Cardiac fibroblast (primary cell): Measurements from ENCODE around the gene FTCDNL1.

Source experiments
- DNase-seq, 2 donors: peaks; one replicate each; pipeline versions ENCODE4 v3.0.0 to v3.0.0-alpha.2; 2010; ENCODE audit warnings: low read depth in 2 of 2
- H3K4me3 ChIP-seq, 2 donors: replicated peaks in 1 of 2; 1 replicate in 1 of 2; 2 replicates in 1 of 2; pipeline ENCODE4 v1.5.1; 2011; ENCODE audit warnings: low read depth in 2 of 2, low read length in 2 of 2, mild to moderate bottlenecking in 2 of 2, moderate library complexity in 1 of 2
- TF ChIP-seq, protein P1 (sequence below): IDR thresholded peaks from one replicate; pipeline ENCODE4 v1.5.1; 2011; ENCODE audit warnings: low read depth, mild to moderate bottlenecking, low read length, inconsistent platforms

FTCDNL1 gene

DNA sequence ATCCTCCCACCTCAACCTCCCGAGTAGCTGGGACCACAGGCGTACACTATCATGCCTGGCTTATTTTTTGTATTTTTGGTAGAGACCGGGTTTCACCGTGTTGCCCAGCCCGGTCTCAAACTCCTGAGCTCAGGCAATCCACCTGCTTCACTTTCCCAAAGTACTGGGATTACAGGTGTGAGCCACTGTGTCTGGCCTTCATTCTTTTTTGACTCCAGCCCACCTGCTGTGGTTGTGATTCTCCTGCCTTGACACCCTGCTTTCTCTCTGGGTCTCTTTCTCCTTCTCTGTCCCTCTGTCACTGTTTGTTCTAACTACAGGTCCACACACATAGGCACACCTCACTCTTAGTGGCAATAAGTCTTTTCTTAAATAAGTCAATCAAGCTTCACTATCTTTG is 85.3 kb downstream of the FTCDNL1 start:
- H3K4me3 ChIP-seq = no peak overlapping the region
- DNase-seq = no peak
- TF ChIP-seq, protein P1, sequence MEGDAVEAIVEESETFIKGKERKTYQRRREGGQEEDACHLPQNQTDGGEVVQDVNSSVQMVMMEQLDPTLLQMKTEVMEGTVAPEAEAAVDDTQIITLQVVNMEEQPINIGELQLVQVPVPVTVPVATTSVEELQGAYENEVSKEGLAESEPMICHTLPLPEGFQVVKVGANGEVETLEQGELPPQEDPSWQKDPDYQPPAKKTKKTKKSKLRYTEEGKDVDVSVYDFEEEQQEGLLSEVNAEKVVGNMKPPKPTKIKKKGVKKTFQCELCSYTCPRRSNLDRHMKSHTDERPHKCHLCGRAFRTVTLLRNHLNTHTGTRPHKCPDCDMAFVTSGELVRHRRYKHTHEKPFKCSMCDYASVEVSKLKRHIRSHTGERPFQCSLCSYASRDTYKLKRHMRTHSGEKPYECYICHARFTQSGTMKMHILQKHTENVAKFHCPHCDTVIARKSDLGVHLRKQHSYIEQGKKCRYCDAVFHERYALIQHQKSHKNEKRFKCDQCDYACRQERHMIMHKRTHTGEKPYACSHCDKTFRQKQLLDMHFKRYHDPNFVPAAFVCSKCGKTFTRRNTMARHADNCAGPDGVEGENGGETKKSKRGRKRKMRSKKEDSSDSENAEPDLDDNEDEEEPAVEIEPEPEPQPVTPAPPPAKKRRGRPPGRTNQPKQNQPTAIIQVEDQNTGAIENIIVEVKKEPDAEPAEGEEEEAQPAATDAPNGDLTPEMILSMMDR = no peak

DNA sequence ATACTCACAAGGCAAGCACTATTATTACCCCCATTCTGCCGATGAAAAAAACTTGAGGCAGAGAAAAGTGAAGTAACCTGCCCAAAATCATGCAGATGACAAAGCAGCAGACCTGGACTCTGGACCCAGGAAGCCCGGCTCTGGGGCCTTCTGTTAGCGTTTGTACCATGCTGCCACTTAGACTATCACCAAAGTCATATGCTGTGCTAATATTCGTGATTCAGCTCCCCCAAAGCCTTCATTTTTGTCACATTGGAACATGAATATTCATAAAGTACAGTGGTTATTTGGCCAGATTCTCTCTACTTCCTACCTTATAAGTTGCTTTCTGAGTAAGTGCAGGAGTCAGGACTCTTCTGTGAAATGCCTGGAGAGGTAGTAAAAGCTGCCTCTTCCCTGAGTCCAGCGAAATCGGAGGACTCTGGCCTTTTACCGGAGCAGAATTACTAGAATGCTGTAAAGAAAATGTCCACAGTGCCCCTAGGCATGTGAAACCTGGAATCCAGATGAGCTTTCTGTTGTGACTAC is 86.7 kb downstream of the FTCDNL1 start:
- TF ChIP-seq, protein P1 = no peak
- no peak overlapping the region for H3K4me3 ChIP-seq
- DNase-seq = no peak

DNA sequence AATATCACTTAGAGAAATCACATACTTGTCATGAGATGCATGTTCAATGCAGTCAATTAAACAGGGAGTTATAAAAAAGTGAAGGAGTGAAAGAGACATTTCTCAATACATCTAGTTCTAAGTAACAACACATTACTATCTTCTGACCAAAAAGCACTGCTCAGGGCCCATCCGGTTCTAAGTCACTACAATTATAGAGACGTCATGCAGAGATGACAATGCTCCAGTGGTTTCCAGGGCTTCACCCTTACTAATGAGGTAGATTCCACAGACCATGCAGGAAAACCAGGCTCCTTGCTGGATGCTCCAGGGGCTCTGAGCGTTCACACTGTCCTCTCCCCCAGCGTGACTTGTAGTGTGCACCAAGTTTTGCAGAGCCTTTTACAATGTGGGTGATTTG is 88.0 kb downstream of the FTCDNL1 start:
- H3K4me3 ChIP-seq = no peak overlapping the region
- TF ChIP-seq, protein P1 = no peak
- DNase-seq = no peak

DNA sequence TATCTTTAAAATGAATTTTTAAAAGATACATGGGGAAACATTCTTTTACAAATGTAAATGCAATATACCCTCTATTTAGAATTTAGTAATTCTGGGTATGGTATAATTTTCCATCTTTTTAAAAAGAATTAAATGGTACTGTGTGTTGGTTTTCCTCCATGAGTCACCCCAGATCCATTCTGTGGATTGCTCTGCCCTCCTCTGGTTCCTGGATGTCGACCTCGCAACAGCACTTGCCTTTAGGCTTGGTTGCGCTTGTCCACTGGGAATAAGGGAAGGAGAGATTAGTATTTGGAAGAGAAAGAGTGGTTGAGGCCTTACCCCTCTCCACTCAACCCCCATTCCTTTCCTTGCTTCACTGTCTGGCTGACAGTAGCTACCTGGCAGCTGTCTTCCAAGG is 90.4 kb downstream of the FTCDNL1 start:
- H3K4me3 ChIP-seq = no peak overlapping the region
- no peak for DNase-seq
- TF ChIP-seq, protein P1 = no peak

DNA sequence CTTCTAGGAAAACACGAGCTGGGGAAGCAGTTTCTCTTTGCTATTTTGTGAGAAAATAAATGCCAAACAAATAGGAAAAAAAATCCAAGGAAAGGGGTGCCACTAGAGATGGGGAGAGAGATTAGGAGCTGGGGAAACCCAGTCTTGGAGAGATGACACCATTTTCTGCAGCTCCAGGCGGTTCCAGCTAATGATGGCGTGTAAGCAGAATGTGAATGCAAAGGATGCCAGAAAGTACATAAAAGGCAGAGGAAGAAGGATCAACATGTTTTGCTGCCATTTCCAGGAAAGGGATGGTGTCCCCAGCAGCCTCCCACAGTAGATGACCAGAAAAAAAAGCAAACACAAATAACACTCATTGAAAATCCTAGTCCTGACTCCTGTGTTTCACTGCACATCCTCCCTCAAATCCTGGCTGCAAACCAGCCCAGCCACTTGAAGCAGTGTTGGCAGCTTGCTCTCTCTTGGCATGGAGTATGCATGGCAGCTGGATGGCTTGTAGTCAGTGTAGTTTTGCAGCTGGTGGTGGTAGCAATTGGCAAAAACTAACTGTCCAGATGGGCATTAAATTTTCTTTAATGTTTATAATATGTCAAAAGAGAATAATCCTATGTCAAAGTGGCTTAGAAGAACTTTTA is 93.6 kb downstream of the FTCDNL1 start:
- no peak overlapping the region for H3K4me3 ChIP-seq
- peak in 1 of 2 donors; percentile 16 for DNase-seq
- TF ChIP-seq, protein P1 = no peak

DNA sequence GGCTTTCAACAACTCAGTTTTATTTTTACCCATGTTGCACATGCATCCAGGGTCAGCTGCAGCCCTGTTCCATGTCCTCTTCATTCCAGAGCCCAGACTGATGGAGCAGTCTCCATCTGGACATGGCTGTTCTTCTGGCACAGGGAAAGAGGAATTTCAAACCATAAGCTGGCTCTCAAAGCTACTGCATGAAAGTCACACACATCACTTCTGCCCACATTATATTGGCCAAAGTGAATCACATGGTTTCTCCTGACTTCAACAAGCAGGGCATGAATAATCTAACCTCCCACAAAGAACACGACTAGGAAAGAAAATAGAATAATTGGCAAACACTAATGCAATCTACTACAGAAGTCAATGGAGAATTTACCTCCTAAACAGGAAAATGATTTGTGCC is 94.2 kb downstream of the FTCDNL1 start:
- H3K4me3 ChIP-seq = no peak overlapping the region
- TF ChIP-seq, protein P1 = no peak
- DNase-seq = no peak

DNA sequence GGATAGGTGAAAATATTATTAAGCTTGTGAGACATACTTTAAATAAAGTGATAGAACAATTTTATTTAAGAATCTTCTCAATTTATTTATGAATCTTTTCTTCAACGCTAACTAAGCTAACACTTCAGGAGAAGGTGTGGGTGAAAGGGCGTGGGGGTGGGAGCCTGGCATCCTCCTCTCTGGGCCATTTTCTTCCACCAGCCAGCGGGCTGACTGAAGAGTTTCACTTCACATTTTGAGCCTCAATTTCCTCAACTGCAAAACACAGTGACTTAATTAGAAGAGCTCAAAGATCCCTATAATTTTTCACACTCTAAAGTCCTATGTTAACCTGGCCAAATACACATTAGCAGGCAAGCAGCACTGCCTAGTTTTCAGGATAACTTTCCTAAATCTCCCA is 94.8 kb downstream of the FTCDNL1 start:
- no peak for DNase-seq
- TF ChIP-seq, protein P1 = no peak
- H3K4me3 ChIP-seq = no peak overlapping the region
